HG02885 (cell line): ENCODE results near the gene FCSK.

ENCODE experiments used
- ATAC-seq: cut with Tn5 transposase; IDR thresholded peaks from one replicate; pipeline ENCODE4 v1.9.1; 2021; ENCODE audit warnings: mild to moderate bottlenecking; ENCODE audit not compliant: unreplicated experiment, poor library complexity

The FCSK gene

DNA sequence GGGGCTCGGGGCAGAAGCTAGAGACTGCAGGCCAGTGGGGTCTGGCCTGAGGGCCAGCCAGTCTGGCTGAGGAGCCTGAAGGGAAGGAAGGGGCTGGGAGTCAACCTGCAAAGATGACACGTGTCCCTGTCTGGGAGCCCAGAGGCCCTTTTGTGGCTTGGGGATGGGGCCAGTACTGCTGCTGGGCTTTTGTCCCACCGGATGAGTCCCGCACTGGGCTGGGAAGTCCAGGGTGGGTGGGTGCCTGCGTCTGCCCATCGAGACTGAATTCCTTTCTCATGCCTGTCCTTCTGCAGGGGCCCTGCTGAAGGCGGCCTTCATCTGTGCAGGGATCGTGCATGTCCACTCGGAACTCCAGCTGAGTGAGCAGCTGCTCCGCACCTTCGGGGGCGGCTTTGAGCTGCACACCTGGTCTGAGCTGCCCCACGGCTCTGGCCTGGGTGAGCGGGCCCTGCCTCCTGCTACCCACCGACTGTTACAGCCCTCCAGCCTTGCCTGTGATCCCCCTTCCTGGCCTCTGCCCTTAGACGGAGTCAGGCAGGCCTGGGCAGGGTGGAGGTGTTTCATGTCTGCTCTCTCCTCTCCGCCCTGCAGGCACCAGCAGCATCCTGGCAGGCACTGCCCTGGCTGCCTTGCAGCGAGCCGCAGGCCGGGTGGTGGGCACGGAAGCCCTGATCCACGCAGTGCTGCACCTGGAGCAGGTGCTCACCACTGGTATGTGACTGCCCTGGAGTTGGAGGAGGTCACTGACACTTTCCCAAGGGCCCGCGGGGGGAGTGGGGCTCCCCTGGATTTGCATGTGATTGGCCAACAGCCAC lies 20.9 kb downstream of the FCSK start:
- no peak for ATAC-seq

DNA sequence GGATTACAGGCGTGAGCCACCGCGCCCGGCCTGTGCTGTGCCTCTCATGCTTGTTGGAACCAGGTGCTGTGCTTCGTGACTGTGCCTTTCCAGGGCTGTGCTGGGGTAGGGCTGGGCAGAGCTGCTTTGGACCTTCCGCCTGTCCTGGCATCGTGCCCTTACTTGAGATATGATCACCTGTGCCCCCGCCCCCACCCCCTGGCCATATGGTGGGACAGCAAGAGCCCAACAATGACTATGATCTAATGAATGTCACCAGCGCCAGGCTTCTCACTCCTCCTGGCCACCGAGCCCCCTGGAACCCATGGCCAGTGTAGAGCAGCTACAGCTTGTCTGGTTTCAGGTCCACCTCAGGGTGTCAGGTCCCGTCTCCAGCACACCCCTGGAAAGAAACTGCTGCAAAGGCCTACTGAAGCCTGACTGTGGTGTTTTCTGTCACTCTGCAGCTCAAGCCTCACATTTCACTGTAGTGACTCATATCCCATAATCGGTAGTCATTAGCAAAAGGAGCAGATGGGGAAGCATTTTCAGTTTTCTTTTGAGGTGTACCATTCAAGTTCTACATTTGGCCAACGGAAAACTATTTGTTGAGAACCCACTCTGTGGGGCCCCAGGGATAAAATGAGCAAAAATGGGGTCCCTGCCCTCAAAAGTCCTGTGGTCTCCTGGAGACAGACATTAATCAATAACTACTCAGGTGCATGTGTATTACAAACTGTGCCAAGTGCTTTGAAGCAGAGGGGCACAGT lies 22.1 kb downstream of the FCSK start:
- peak; percentile 85 for ATAC-seq

DNA sequence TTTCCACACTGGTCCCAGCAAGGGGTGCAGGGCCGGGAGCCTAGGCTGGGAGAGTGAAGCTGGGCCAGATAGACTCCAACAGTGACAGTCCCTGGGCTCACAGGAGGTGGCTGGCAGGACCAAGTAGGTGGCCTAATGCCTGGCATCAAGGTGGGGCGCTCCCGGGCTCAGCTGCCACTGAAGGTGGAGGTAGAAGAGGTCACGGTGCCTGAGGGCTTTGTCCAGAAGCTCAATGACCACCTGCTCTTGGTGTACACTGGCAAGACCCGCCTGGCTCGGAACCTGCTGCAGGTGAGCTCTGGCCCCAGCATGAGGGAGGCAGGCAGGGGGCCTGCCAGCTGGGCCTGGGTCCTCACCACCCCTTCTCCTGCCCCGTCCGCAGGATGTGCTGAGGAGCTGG lies 23.8 kb downstream of the FCSK start:
- ATAC-seq, result no peak

GRCh38 chr16:70478912-70479341 lies 24.5 kb downstream of the FCSK start:
- no peak for ATAC-seq

DNA sequence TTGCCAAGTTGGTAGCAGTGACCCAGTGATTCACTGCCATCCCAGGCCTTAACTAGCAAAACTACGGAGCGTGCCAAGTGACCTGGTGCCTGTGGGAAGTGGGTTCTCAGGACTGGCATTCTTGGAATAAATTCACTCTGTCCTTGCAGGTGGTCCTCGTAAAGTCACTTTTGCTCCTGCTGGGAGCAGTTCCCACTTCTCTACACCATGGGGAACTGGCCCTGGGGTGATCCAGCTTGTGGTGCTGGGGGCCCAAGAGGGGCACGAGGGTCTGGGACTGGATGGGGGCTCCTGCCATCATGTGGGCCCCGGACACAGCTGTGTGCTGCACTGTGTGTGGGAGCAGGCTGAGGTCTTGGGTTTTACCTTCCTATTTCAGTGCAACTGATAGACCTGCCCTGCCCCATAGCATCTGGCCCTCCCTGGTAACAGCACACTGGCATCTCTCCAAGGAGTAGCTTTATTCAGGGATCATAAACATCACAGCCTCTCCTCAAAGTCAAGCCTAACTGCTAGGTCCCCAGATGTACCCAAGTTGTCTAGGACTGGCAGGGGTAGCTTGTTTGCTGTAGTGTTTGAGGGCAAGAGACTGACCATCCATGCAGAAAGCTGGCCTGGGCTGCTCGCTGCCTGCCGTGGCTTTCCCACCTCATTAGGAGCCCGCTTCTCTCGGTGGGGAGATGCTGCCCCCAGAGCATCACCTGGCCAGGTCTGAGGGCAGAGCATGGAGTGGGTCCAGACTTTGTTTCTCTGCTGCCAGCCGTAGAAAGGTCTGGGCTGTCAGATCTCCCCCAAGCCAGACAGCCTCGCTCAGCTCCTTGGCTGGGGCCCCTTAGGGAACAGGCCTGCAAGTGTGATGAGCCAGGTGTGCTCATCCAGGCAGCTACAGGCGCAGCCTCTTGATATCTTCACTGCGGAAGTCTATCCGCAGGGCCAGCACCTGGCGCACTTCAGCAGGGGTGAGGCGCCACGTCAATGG lies 26.0 kb downstream of the FCSK start:
- no peak for ATAC-seq

DNA sequence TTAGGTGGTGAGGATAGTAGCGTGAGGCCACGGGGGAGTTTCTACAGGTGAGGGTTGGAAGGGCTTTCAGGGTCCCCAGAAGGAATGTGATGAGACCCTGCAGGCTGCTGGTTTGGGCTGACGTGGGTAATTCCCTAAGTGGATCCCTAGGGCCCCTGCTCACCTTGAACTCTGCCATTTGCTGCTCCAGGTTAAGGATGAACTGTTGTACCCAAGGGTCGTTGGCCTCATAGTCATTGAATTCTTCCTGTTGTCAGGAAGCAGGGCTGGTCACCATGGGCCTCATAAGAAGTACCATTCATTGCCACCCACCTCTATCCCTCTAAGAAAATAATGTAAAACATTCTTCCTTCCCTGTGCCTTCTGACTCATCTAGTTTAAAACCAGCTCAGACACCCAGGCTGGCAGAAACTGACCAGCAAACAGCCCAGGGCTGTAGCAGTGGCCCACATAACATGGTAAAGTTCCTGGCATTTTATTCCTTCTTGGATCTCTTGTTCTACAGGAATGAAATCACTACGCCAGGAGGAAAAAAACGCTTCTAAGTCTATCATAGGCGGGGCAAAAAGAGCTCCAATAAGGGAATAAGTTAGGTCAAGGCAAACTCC lies 27.6 kb downstream of the FCSK start:
- no peak for ATAC-seq

- ATAC-seq, result no peak
Measured at GRCh38 chr16:70482624-70483023, 28.2 kb downstream of the FCSK start.

GRCh38 chr16:70483426-70483825 lies 29.0 kb downstream of the FCSK start:
- peak; percentile 62 for ATAC-seq

GRCh38 chr16:70484867-70485266 lies 30.5 kb downstream of the FCSK start:
- no peak for ATAC-seq

DNA sequence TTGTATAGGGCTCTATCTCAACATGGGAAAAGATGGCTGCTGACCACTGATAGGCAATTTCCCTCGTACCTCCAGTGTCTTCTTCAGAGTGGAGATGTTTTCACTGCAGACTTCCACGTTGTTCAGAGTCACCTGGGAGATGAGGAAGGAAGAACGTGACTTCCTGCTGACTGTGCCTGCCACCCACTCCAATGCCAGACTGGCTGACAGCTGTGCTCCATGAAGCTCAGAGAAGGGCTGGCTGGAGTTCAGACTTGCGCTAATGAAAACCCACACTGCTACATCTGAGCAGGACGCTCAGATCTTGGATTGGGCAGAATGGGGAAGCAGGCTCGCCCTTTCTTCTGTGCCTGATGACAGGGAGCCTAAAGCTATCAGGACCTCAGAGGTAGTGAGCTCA lies 35.9 kb downstream of the FCSK start:
- ATAC-seq, result no peak

- ATAC-seq, result no peak
Measured at GRCh38 chr16:70493802-70494201, 39.4 kb downstream of the FCSK start.

GRCh38 chr16:70494202-70494770 lies 39.9 kb downstream of the FCSK start:
- no peak for ATAC-seq

- ATAC-seq, result no peak
Measured at GRCh38 chr16:70494777-70495176, 40.4 kb downstream of the FCSK start.

DNA sequence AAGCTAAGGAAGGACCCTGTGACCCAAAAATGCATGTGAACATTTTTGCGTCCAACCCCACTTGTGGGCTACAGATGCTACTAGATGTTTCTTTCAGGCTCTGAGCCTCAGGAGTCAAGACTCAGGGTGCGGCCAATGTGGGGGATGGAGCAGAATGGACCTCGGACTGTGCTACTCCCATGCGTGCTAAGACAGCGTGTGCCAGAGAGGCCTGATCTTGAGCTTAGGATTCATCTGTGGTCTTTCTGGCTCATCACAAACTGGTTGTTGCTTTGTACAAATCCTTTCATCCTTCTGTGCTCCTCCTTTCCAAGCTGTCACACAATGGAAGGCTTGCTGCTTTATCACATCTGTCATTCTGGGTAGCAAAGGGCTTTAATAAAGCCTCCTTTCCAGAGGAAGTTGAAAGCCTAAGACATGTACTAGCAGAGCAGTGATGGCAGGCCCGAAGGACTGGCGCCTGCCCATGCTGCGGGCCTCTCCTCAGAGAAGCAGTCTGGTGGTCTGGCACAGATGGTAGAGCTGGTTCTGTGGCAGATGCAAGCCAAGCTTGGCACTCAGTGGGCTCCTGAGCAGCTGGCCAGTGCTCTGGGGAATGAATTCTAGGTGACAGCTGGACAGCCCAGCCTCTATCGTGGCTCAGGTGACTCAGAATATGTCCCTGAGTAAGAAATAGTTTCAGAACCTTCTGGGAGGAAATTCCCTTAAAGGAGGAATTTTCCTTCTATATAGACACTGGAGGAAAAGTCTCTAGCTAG lies 41.2 kb downstream of the FCSK start:
- no peak for ATAC-seq

GRCh38 chr16:70496513-70496912 lies 42.1 kb downstream of the FCSK start:
- ATAC-seq, result no peak

GRCh38 chr16:70508752-70509151 lies 54.4 kb downstream of the FCSK start:
- no peak for ATAC-seq

DNA sequence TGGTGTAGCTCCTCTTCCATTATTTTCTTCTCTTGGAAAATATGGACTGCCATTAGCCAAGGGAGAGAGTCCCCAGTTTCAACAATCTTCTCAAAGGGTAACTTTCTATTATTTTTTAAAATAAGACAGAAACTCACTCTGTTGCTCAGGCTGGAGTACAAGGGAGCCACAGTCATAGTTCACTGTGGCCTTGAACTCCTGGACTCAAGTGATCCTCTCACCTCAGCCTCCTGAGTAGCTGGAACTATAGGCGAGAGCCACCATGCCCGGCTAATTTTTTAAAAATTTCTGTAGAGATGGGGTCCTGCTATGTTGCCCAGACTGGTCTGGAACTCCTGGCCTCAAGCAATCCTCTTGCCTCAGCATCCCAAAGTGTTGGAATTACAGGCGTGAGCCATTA lies 55.8 kb downstream of the FCSK start:
- ATAC-seq, result no peak

DNA sequence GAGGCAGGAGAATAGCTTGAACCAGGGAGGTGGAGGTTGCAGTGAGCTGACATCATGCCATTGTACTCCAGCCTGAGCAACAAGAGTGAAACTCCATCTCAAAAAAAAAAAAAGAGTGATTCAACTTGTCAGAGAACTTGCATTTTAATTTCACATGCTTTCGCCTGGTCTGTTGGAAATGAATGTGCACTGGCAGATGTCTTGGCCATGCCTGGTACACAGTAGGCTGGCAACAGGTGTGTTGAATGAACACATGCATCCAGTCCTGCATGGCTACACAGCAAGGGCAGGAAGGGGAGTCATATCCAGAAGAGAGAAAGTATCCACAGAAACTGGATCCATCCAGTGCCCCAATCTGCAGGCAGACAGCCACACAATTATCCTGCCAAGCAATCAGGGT lies 57.4 kb downstream of the FCSK start:
- ATAC-seq, result no peak

GRCh38 chr16:70512456-70512855 lies 58.1 kb downstream of the FCSK start:
- ATAC-seq, result no peak
